Adrenal gland (tissue), 5 donors: ENCODE results near the gene KRTAP19-6.

ENCODE experiments used
- POLR2A ChIP-seq, 2 donors: fragments of 450-650 bp; IDR thresholded peaks; one replicate each; pipeline ENCODE4 v1.6.1; 2017; ENCODE audit warnings: antibody characterized with exemption in 2 of 2, mild to moderate bottlenecking in 2 of 2, moderate library complexity in 1 of 2
- TF ChIP-seq, protein P1 (sequence below), 6 experiments: fragments of 450-650 bp in 4 of 6; fragments of 200-600 bp in 2 of 6; sonication (generic) in 1 of 6; IDR thresholded peaks; 1 replicate in 5 of 6; 2 replicates in 1 of 6; pipeline versions ENCODE4 v1.5.1 to v1.8.0; 2016 to 2021; ENCODE audit warnings: antibody characterized with exemption in 6 of 6, mild to moderate bottlenecking in 2 of 6, moderate library complexity in 1 of 6
- donor health status: DM: no; HTN: no; CAD: no.

DNA sequence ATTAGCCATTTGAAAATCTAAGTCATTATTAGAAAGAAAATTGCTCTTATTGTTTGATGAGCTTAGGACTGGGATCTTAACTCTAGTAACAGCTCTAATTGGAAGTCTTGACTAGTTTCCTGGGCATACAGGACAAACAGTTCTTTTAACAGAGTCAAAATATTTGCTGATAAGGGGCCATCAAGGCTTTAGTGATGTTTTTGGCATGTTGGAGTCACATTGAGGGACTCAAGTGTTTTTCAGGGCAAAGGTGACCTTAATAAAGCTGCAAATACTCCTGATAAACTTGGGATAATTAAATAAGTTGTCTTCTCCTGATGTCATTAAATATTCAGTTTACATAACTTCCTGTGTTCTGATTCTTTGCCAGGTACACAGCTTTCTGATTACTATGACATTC, 26.0 kb upstream of the KRTAP19-6 start:
- TF ChIP-seq, protein P1, sequence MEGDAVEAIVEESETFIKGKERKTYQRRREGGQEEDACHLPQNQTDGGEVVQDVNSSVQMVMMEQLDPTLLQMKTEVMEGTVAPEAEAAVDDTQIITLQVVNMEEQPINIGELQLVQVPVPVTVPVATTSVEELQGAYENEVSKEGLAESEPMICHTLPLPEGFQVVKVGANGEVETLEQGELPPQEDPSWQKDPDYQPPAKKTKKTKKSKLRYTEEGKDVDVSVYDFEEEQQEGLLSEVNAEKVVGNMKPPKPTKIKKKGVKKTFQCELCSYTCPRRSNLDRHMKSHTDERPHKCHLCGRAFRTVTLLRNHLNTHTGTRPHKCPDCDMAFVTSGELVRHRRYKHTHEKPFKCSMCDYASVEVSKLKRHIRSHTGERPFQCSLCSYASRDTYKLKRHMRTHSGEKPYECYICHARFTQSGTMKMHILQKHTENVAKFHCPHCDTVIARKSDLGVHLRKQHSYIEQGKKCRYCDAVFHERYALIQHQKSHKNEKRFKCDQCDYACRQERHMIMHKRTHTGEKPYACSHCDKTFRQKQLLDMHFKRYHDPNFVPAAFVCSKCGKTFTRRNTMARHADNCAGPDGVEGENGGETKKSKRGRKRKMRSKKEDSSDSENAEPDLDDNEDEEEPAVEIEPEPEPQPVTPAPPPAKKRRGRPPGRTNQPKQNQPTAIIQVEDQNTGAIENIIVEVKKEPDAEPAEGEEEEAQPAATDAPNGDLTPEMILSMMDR (IDR thresholded peaks at IDR 0.05) = no peak
- TF ChIP-seq POLR2A (IDR thresholded peaks at IDR 0.05) = no peak
